ENCODE data around the gene NANOS1. TPM values are rescaled to one million over a fixed set of nuclear protein-coding genes. Genes with fewer than 3 reads are reported as not detected.

NANOS1 gene
- total and polyA plus RNA-seq, 2 of the 8 experiments (the other 6 are each of a cell fraction or from before 2014, with no cell fraction given): 3.1 to 3.9 TPM

GRCh38 chr10:118997379-118997778 lies 32.1 kb upstream of the NANOS1 start:
- no peak overlapping the region for H2BK20ac ChIP-seq (ENCODE audit: low read length)
- H2BK15ac ChIP-seq (ENCODE audit: low read length): no peak overlapping the region
- 100% methylated on average over 2 of the region's 2 CpGs; no CpG with 5 or more reads in 1 of the 2 experiments for WGBS, 2 experiments (ENCODE audit: extremely low coverage in 1 of 2, insufficient coverage in 1 of 2, insufficient read length in 1 of 2, insufficient replicate concordance in 2 of 2, low coverage in 1 of 2, low lambda C conversion rate in 2 of 2, missing lambda C conversion rate in 1 of 2)
- H3K9ac ChIP-seq (replicated peaks in 1 of 4; ENCODE audit: extremely low read depth in 1 of 4, low read depth in 3 of 4, low read length in 3 of 4): no peak overlapping the region
- ChIA-PET POLR2A (ENCODE audit: partially characterized antibody) (no interaction called here), CTCF (ENCODE audit: partially characterized antibody) (no interaction called here)
- H3K79me1 ChIP-seq (ENCODE audit: low read depth, low read length): no peaks in the 10 kb centered on the region
- no peak overlapping the region for H2BK120ac ChIP-seq (replicated peaks; ENCODE audit: low read depth, low read length)
- H4K91ac ChIP-seq (replicated peaks; ENCODE audit: insufficient read length, low read length): no peak overlapping the region
- H3K79me2 ChIP-seq (ENCODE audit: control insufficient read depth in 1 of 2, insufficient read depth in 2 of 2, low read length in 2 of 2): no peaks in the 10 kb centered on the region
- no peak overlapping the region for H3K14ac ChIP-seq (ENCODE audit: insufficient read length)
- H3K23ac ChIP-seq (ENCODE audit: insufficient read length): no peak overlapping the region
- H3K4me1 ChIP-seq (replicated peaks in 1 of 4; ENCODE audit: control insufficient read depth in 3 of 4, insufficient read depth in 4 of 4, low read length in 3 of 4): no peaks in the 10 kb centered on the region; a peak in 1 of 7 replicates
- no peak overlapping the region for H4K5ac ChIP-seq (ENCODE audit: insufficient read length, low read depth, low read length)
- H3K56ac ChIP-seq (replicated peaks; ENCODE audit: insufficient read length, low read depth, low read length): no peak overlapping the region
- H3K27me3 ChIP-seq (replicated peaks in 1 of 4; ENCODE audit: control insufficient read depth in 3 of 4, extremely low read depth in 1 of 4, insufficient read depth in 3 of 4, low read length in 3 of 4): no peaks in the 10 kb centered on the region
- H3K27ac ChIP-seq (ENCODE audit: low read depth, low read length): no peak overlapping the region
- H3K4me3 ChIP-seq (ENCODE audit: extremely low read depth in 1 of 4, insufficient read depth in 2 of 4, low read depth in 3 of 4, low read length in 4 of 4): no peak overlapping the region
- no peak overlapping the region for H2BK12ac ChIP-seq (ENCODE audit: low read depth, low read length)
- no peak overlapping the region for H3K4ac ChIP-seq (replicated peaks; ENCODE audit: insufficient read length, low read depth, low read length)
- no peak overlapping the region for H3K18ac ChIP-seq (ENCODE audit: extremely low read depth, low read length)
- no peak overlapping the region for H4K8ac ChIP-seq (ENCODE audit: extremely low read depth, insufficient read depth, low read length)
- no peak overlapping the region for H2BK5ac ChIP-seq (ENCODE audit: low read depth, low read length)
- no peak overlapping the region for H3K4me2 ChIP-seq (ENCODE audit: insufficient read depth in 1 of 2, low read depth in 2 of 2, low read length in 2 of 2)
- DNase-seq (ENCODE audit: low read depth in 1 of 2, low spot score in 2 of 2): no peak
- H3K36me3 ChIP-seq (ENCODE audit: control insufficient read depth in 2 of 4, insufficient read depth in 4 of 4, low read length in 3 of 4): no peaks in the 10 kb centered on the region
- no peak overlapping the region for H2AK5ac ChIP-seq (ENCODE audit: low read depth, low read length)
- H4K20me1 ChIP-seq (replicated peaks in 1 of 2; ENCODE audit: control insufficient read depth in 1 of 2, insufficient read depth in 2 of 2, low read length in 2 of 2): no peaks in the 10 kb centered on the region
- H3K23me2 ChIP-seq (ENCODE audit: low read depth, low read length): peaks cover 2% of the 10 kb centered on the region; the same call in 1 of the 2 replicates
- no peak for FAIRE-seq
- no peak overlapping the region for H2AFZ ChIP-seq (ENCODE audit: low read length)
- no peaks in the 10 kb centered on the region for H3K9me3 ChIP-seq (ENCODE audit: insufficient read depth in 2 of 2, low read depth in 1 of 2, low read length in 1 of 2)
- TF ChIP-seq RBBP5 (IDR thresholded peaks at IDR 0.05; ENCODE audit: borderline replicate concordance, low read depth, low read length) (no peak), PHF8 (conservative IDR thresholded peaks at IDR 0.05; ENCODE audit: low read depth, low read length) (no peak), BACH1 (IDR thresholded peaks at IDR 0.05; ENCODE audit: low read length) (no peak), CBX5 (IDR thresholded peaks at IDR 0.05; ENCODE audit: low read depth, low read length) (no peak)
